H7 (cell line): ENCODE data around the gene HARBI1. TPM values are rescaled to one million over a fixed set of nuclear protein-coding genes. Genes with fewer than 3 reads are reported as not detected.

Experiments used
- DNase-seq: peaks from one replicate; pipeline ENCODE4 v3.0.0; 2012
- H3K27me3 ChIP-seq: 2 replicates; pipeline ENCODE4 v1.6.0; 2011; ENCODE audit warnings: mild to moderate bottlenecking, low read length; ENCODE audit not compliant: control insufficient read depth, insufficient read depth
- H3K36me3 ChIP-seq: replicated peaks from 2 replicates; pipeline ENCODE4 v1.5.1; 2011; ENCODE audit warnings: low read length; ENCODE audit not compliant: control insufficient read depth, insufficient read depth
- H3K4me3 ChIP-seq: 2 replicates; pipeline ENCODE4 v1.5.1; 2011; ENCODE audit warnings: low read depth, mild to moderate bottlenecking, control low read depth, low read length, moderate library complexity; ENCODE audit not compliant: insufficient read depth
- total RNA-seq: library from RNA; depleted of rRNA; stranded (reverse); fragments of >200 nt; shearing (Covaris generic); gene quantifications from 2 replicates; pipeline ENCODE4 v1.2.3, GENCODE V29; 2014

The HARBI1 gene
- total RNA-seq, 1 experiment from 2014 or later = 3.9 TPM

GRCh38 chr11:46642627-46643335, 25.8 kb upstream of the HARBI1 start:
- H3K36me3 ChIP-seq = peaks cover 5% of the 10 kb centered on the region
- H3K27me3 ChIP-seq = no peaks in the 10 kb centered on the region
- DNase-seq = no peak
- H3K4me3 ChIP-seq = no peak overlapping the region

GRCh38 chr11:46641639-46642038, 24.6 kb upstream of the HARBI1 start:
- Histone ChIP-seq H3K27me3 (no peaks in the 10 kb centered on the region), H3K36me3 (peaks cover 3% of the 10 kb centered on the region), H3K4me3 (no peak overlapping the region)
- DNase-seq = no peak

- no peaks in the 10 kb centered on the region; the same call in 1 of the 2 replicates for H3K36me3 ChIP-seq
- no peak overlapping the region for H3K4me3 ChIP-seq
- no peaks in the 10 kb centered on the region for H3K27me3 ChIP-seq
- no peak for DNase-seq
Observed at GRCh38 chr11:46640036-46640788, 23.2 kb upstream of the HARBI1 start.

- no peaks in the 10 kb centered on the region; the same call in 1 of the 2 replicates for H3K36me3 ChIP-seq
- no peak for DNase-seq
- no peaks in the 10 kb centered on the region for H3K27me3 ChIP-seq
- H3K4me3 ChIP-seq = no peak overlapping the region
Observed at GRCh38 chr11:46639197-46639839, 22.3 kb upstream of the HARBI1 start.

GRCh38 chr11:46637546-46637945, 20.5 kb upstream of the HARBI1 start:
- no peaks in the 10 kb centered on the region; the same call in 1 of the 2 replicates for H3K36me3 ChIP-seq

GRCh38 chr11:46635557-46636139, 18.6 kb upstream of the HARBI1 start:
- H3K27me3 ChIP-seq = no peaks in the 10 kb centered on the region
- H3K36me3 ChIP-seq = no peaks in the 10 kb centered on the region; the same call in 1 of the 2 replicates
- H3K4me3 ChIP-seq = no peak overlapping the region
- no peak for DNase-seq

More at GRCh38 chr11:46637546-46637945, 20.5 kb upstream of the HARBI1 start:
- DNase-seq = no peak
- Histone ChIP-seq H3K4me3 (no peak overlapping the region), H3K27me3 (no peaks in the 10 kb centered on the region)

- Histone ChIP-seq H3K36me3 (peaks cover 3% of the 10 kb centered on the region), H3K27me3 (no peaks in the 10 kb centered on the region), H3K4me3 (no peak overlapping the region)
- no peak for DNase-seq
Observed at GRCh38 chr11:46633291-46634217, 16.5 kb upstream of the HARBI1 start.

GRCh38 chr11:46632502-46632901, 15.5 kb upstream of the HARBI1 start:
- H3K36me3 ChIP-seq = peaks cover 3% of the 10 kb centered on the region
- no peaks in the 10 kb centered on the region for H3K27me3 ChIP-seq
- no peak for DNase-seq
- no peak overlapping the region for H3K4me3 ChIP-seq

- no peak for DNase-seq
- Histone ChIP-seq H3K4me3 (no peak overlapping the region), H3K36me3 (peaks cover 3% of the 10 kb centered on the region), H3K27me3 (no peaks in the 10 kb centered on the region)
Observed at GRCh38 chr11:46631676-46632075, 14.6 kb upstream of the HARBI1 start.

GRCh38 chr11:46630237-46630636, 13.2 kb upstream of the HARBI1 start:
- H3K27me3 ChIP-seq = no peaks in the 10 kb centered on the region
- peaks cover 3% of the 10 kb centered on the region for H3K36me3 ChIP-seq

GRCh38 chr11:46628961-46629360, 11.9 kb upstream of the HARBI1 start:
- Histone ChIP-seq H3K4me3 (no peak overlapping the region), H3K27me3 (no peaks in the 10 kb centered on the region), H3K36me3 (peaks cover 3% of the 10 kb centered on the region)
- DNase-seq = no peak

More at GRCh38 chr11:46630237-46630636, 13.2 kb upstream of the HARBI1 start:
- DNase-seq = no peak
- H3K4me3 ChIP-seq = no peak overlapping the region

- Histone ChIP-seq H3K27me3 (no peaks in the 10 kb centered on the region), H3K4me3 (no peak overlapping the region), H3K36me3 (peaks cover 3% of the 10 kb centered on the region)
- no peak for DNase-seq
Observed at GRCh38 chr11:46625406-46625805, 8.4 kb upstream of the HARBI1 start.

- Histone ChIP-seq H3K36me3 (no peaks in the 10 kb centered on the region), H3K27me3 (no peaks in the 10 kb centered on the region), H3K4me3 (no peak overlapping the region)
- DNase-seq = no peak
Observed at GRCh38 chr11:46618837-46619236, 1.8 kb upstream of the HARBI1 start.

- H3K36me3 ChIP-seq = no peaks in the 10 kb centered on the region
- DNase-seq = no peak
- no peaks in the 10 kb centered on the region for H3K27me3 ChIP-seq
- H3K4me3 ChIP-seq = peak overlapping the region; percentile 100
Observed at GRCh38 chr11:46617972-46618314, 916 bp upstream of the HARBI1 start.
